Measurements from ENCODE around the gene COPS4. TPM values are rescaled to one million over a fixed set of nuclear protein-coding genes. Genes with fewer than 3 reads are reported as not detected.

The COPS4 gene
- total and polyA plus RNA-seq, 2 of the 8 experiments (the other 6 are each of a cell fraction or from before 2014, with no cell fraction given), result 14.9 to 28.3 TPM

DNA sequence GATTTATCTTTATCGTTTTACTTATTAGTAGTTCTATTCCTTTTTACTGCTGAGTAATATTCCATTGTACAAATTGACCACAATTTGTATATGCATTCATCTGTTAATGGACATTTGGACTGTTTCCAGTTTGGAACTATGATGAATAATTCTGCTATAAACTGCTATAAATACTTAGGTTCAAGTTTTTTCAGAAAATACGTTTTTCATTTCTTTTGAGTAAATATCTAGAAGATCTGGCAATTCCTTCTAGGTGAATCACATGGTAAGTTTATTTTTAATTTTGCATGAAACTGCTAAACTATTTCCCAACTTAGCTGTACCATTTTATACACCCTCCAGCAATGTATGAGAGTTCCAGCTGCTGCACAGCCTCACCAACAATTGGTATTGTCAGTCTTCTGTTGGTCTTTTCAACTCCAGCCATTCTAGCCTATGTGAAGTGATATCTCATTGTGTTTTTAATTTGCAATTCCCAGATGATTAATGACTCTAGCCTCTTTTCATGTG is 46.6 kb upstream of the COPS4 start:
- 90% methylated on average over 2 of the region's 2 CpGs; no CpG with 5 or more reads in 1 of the 2 experiments for WGBS, 2 experiments (ENCODE audit: extremely low coverage in 1 of 2, insufficient coverage in 1 of 2, insufficient read length in 1 of 2, insufficient replicate concordance in 2 of 2, low coverage in 1 of 2, low lambda C conversion rate in 2 of 2, missing lambda C conversion rate in 1 of 2)
- CTCF ChIA-PET (ENCODE audit: partially characterized antibody), result no interaction called here

More for the DNA sequence above, 46.6 kb upstream of the COPS4 start:
- H3K27ac ChIP-seq (ENCODE audit: low read depth, low read length), result no peak overlapping the region
- DNase-seq (ENCODE audit: low read depth in 1 of 2, low spot score in 2 of 2) (no peak), FAIRE-seq (no peak)
- H2BK120ac ChIP-seq (replicated peaks; ENCODE audit: low read depth, low read length), result no peak overlapping the region
- no peaks in the 10 kb centered on the region for H3K9me3 ChIP-seq (ENCODE audit: insufficient read depth in 2 of 2, low read depth in 1 of 2, low read length in 1 of 2)
- H4K91ac ChIP-seq (replicated peaks; ENCODE audit: insufficient read length, low read length), result no peak overlapping the region
- H3K23ac ChIP-seq (ENCODE audit: insufficient read length), result no peak overlapping the region
- no peak overlapping the region for H4K5ac ChIP-seq (ENCODE audit: insufficient read length, low read depth, low read length)
- no peak overlapping the region for H3K4me3 ChIP-seq (ENCODE audit: extremely low read depth in 1 of 4, insufficient read depth in 2 of 4, low read depth in 3 of 4, low read length in 4 of 4)
- no peak overlapping the region for H3K56ac ChIP-seq (replicated peaks; ENCODE audit: insufficient read length, low read depth, low read length)
- H3K79me2 ChIP-seq (ENCODE audit: control insufficient read depth in 1 of 2, insufficient read depth in 2 of 2, low read length in 2 of 2), result no peaks in the 10 kb centered on the region
- no peak overlapping the region for H2BK5ac ChIP-seq (ENCODE audit: low read depth, low read length)
- H3K4me2 ChIP-seq (ENCODE audit: insufficient read depth in 1 of 2, low read depth in 2 of 2, low read length in 2 of 2), result no peak overlapping the region
- no peak overlapping the region for H2BK20ac ChIP-seq (ENCODE audit: low read length)
- H3K14ac ChIP-seq (ENCODE audit: insufficient read length), result no peak overlapping the region
- H4K8ac ChIP-seq (ENCODE audit: extremely low read depth, insufficient read depth, low read length), result no peak overlapping the region
- no peak overlapping the region for H2BK15ac ChIP-seq (ENCODE audit: low read length)
- no peaks in the 10 kb centered on the region for H3K4me1 ChIP-seq (replicated peaks in 1 of 4; ENCODE audit: control insufficient read depth in 3 of 4, insufficient read depth in 4 of 4, low read length in 3 of 4)
- no peak overlapping the region for H2AFZ ChIP-seq (ENCODE audit: low read length)
- H2AK5ac ChIP-seq (ENCODE audit: low read depth, low read length), result no peak overlapping the region
- TF ChIP-seq MAFK (IDR thresholded peaks at IDR 0.05; ENCODE audit: low read depth, low read length), result no peak
- no peak for TF ChIP-seq CTBP2 (IDR thresholded peaks at IDR 0.05; ENCODE audit: borderline replicate concordance, insufficient read depth, insufficient read length, low read length)
- TF ChIP-seq, protein P1, sequence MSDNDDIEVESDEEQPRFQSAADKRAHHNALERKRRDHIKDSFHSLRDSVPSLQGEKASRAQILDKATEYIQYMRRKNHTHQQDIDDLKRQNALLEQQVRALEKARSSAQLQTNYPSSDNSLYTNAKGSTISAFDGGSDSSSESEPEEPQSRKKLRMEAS (IDR thresholded peaks at IDR 0.05), result no peak
- TF ChIP-seq CHD1 (IDR thresholded peaks at IDR 0.05; ENCODE audit: low read depth, low read length), result no peak
- TF ChIP-seq KDM5A (IDR thresholded peaks at IDR 0.05; ENCODE audit: low read length), result no peak
- no peaks in the 10 kb centered on the region for H3K23me2 ChIP-seq (ENCODE audit: low read depth, low read length)
- no peak overlapping the region for H3K9ac ChIP-seq (replicated peaks in 1 of 4; ENCODE audit: extremely low read depth in 1 of 4, low read depth in 3 of 4, low read length in 3 of 4)
- H3K27me3 ChIP-seq (replicated peaks in 1 of 4; ENCODE audit: control insufficient read depth in 3 of 4, extremely low read depth in 1 of 4, insufficient read depth in 3 of 4, low read length in 3 of 4), result no peaks in the 10 kb centered on the region
- peaks cover 2% of the 10 kb centered on the region; the same call in 1 of the 2 replicates for H3K79me1 ChIP-seq (ENCODE audit: low read depth, low read length)
- no peak overlapping the region for H3K18ac ChIP-seq (ENCODE audit: extremely low read depth, low read length)
- H3K36me3 ChIP-seq (ENCODE audit: control insufficient read depth in 2 of 4, insufficient read depth in 4 of 4, low read length in 3 of 4), result peaks cover 0 to 6% (median 0%) of the 10 kb centered on the region in 4 experiments; a peak in 1 of 8 replicates
- no peak overlapping the region for H2BK12ac ChIP-seq (ENCODE audit: low read depth, low read length)
- POLR2A ChIA-PET (ENCODE audit: partially characterized antibody), result no interaction called here
- H4K20me1 ChIP-seq (replicated peaks in 1 of 2; ENCODE audit: control insufficient read depth in 1 of 2, insufficient read depth in 2 of 2, low read length in 2 of 2), result no peaks in the 10 kb centered on the region
- no peak overlapping the region for H3K4ac ChIP-seq (replicated peaks; ENCODE audit: insufficient read length, low read depth, low read length)
